K562 (cell line): ENCODE data around the gene DNAH8. TPM values are rescaled to one million over a fixed set of nuclear protein-coding genes. Genes with fewer than 3 reads are reported as not detected.

ENCODE experiments used
- ARNT ChIP-seq, 2 experiments: fragments of 450-650 bp; IDR thresholded peaks; 2 replicates each; pipeline ENCODE4 v1.6.1; 2016; ENCODE audit warnings: mild to moderate bottlenecking in 1 of 2
- ATF7 ChIP-seq: fragments of 450-650 bp; IDR thresholded peaks from 2 replicates; pipeline ENCODE4 v1.7.1; 2014; ENCODE audit warnings: mild to moderate bottlenecking, moderate library complexity
- BCOR ChIP-seq: fragments of 450-650 bp; IDR thresholded peaks from 2 replicates; pipeline ENCODE4 v1.6.1; 2016
- CBX5 ChIP-seq: IDR thresholded peaks from 2 replicates; pipeline ENCODE4 v1.6.1; 2014; ENCODE audit warnings: low read depth, borderline replicate concordance
- HLTF ChIP-seq: fragments of 450-650 bp; IDR thresholded peaks from 2 replicates; pipeline ENCODE4 v1.6.1; 2016
- NCOR1 ChIP-seq: fragments of 450-650 bp; IDR thresholded peaks from 2 replicates; pipeline ENCODE4 v1.6.1; 2016; ENCODE audit warnings: mild to moderate bottlenecking, moderate library complexity
- RB1 ChIP-seq: fragments of 450-650 bp; IDR thresholded peaks from 2 replicates; pipeline ENCODE4 v1.6.1; 2017; ENCODE audit warnings: low read depth, mild to moderate bottlenecking
- SMAD2 ChIP-seq: fragments of 150-350 bp; IDR thresholded peaks from 2 replicates; pipeline ENCODE4 v1.6.1; 2014; ENCODE audit warnings: low read depth, mild to moderate bottlenecking, low read length
- SREBF2 ChIP-seq: sonication (generic); formaldehyde crosslinking; IDR thresholded peaks from 2 replicates; pipeline ENCODE4 v1.4.0; 2020; ENCODE audit warnings: mild to moderate bottlenecking, missing genetic modification reagents
- TCF3 ChIP-seq: sonication (generic); formaldehyde crosslinking; IDR thresholded peaks from 2 replicates; pipeline ENCODE4 v1.4.0; 2020; ENCODE audit warnings: mild to moderate bottlenecking, missing genetic modification reagents
- ZNF133 ChIP-seq: fragments of 250-450 bp; sonication (Bioruptor Pico); IDR thresholded peaks from 2 replicates; pipeline ENCODE4 v1.4.0; 2020; ENCODE audit warnings: mild to moderate bottlenecking
- ZNF316 ChIP-seq: fragments of 450-650 bp; IDR thresholded peaks from 2 replicates; pipeline ENCODE4 v1.6.1; 2016
- ZNF347 ChIP-seq: fragments of 450-650 bp; formaldehyde crosslinking; IDR thresholded peaks from 2 replicates; pipeline ENCODE4 v1.4.0; 2020; ENCODE audit warnings: low read depth, mild to moderate bottlenecking, moderate library complexity
- ZNF644 ChIP-seq: fragments of 200-800 bp; sonication (Bioruptor generic); IDR thresholded peaks from 2 replicates; pipeline ENCODE4 v1.6.1; 2016; ENCODE audit warnings: low read depth, missing genetic modification characterization, missing compliant biosample characterization
- ZNF668 ChIP-seq: fragments of 250-450 bp; sonication (Bioruptor Pico); IDR thresholded peaks from 2 replicates; pipeline ENCODE4 v1.8.0; 2022; ENCODE audit warnings: mild to moderate bottlenecking, inconsistent platforms
- ZNF717 ChIP-seq: fragments of 250-450 bp; sonication (Bioruptor Pico); IDR thresholded peaks from 2 replicates; pipeline ENCODE4 v1.5.0; 2021
- polyA plus RNA-seq, 8 experiments: library from polyadenylated mRNA; depleted of rRNA in 4 of 8; stranded (reverse) in 5 of 8; unstranded in 3 of 8; fragments of >200 nt; fragmentation: Nextera tagmentation in 2 of 8; fragmentation: Illumina TruSeq in 1 of 8; extraction: Ambion mirVana in 2 of 8; extraction: Trizol in 1 of 8; gene quantifications; 2 replicates each; pipeline versions ENCODE4 v1.2.1 to v1.2.3, GENCODE V29; 2011 to 2014; ENCODE audit warnings: inconsistent platforms in 1 of 8, missing spikeins in 1 of 8
- total RNA-seq, 7 experiments: library from RNA; depleted of rRNA in 6 of 7; stranded (reverse); fragments of >200 nt in 6 of 7; fragmentation: Illumina TruSeq in 2 of 7; extraction: Trizol in 2 of 7; gene quantifications; 2 replicates each; pipeline versions ENCODE4 v1.2.1 to v1.2.3, GENCODE V29; 2011 to 2021; ENCODE audit warnings: low replicate concordance in 1 of 7
- TF ChIP-seq, protein P1 (sequence below): fragments of 450-650 bp; IDR thresholded peaks from 2 replicates; pipeline ENCODE4 v1.6.1; 2017; ENCODE audit warnings: antibody characterized with exemption
- TF ChIP-seq, protein P2 (sequence below): sonication (generic); formaldehyde crosslinking; IDR thresholded peaks from 2 replicates; pipeline ENCODE4 v1.8.1; 2023; ENCODE audit warnings: mild to moderate bottlenecking, missing genetic modification reagents
- TF ChIP-seq, protein P3 (sequence below): fragments of 200-800 bp; sonication (Bioruptor generic); IDR thresholded peaks from 2 replicates; pipeline ENCODE4 v1.6.1; 2017; ENCODE audit warnings: missing genetic modification characterization, missing compliant biosample characterization
- TF ChIP-seq, protein P4 (sequence below): sonication (generic); formaldehyde crosslinking; IDR thresholded peaks from 2 replicates; pipeline ENCODE4 v1.8.0; 2022; ENCODE audit warnings: mild to moderate bottlenecking, missing genetic modification reagents
- TF ChIP-seq, protein P5 (sequence below): fragments of 250-450 bp; sonication (Bioruptor Pico); IDR thresholded peaks from 2 replicates; pipeline ENCODE4 v1.5.0; 2021
- TF ChIP-seq, protein P6 (sequence below): fragments of 150-350 bp; conservative IDR thresholded peaks from 2 replicates; pipeline ENCODE4 v1.6.1; 2014; ENCODE audit warnings: low read length

The DNAH8 gene
- total and polyA plus RNA-seq, 9 of the 15 experiments (the other 6 are each of a cell fraction or from before 2014, with no cell fraction given), result 1.2 to 4.2 (median 2.9) TPM

DNA sequence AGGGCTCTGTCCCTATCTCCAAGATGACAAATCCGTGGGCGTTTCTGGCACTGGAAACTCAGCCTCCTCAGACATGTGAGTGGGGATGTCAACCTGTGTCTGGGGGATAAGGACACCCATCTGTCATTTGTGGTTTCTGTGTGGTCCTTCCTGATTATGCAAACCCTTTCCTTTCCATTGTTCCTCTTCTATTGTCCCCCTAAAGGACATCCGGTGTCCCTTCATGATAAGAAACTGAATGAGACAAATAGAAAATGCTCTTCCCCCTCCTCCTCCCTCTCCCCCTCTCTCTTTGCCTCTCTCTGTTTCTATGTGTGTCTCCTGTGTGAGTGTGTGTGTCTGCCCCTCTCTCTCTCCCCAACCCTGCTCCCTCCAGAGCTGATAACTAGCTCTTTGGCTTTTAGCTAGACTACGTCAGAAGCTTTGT lies 322.0 kb downstream of the DNAH8 start (continued):
- TF ChIP-seq, protein P1, sequence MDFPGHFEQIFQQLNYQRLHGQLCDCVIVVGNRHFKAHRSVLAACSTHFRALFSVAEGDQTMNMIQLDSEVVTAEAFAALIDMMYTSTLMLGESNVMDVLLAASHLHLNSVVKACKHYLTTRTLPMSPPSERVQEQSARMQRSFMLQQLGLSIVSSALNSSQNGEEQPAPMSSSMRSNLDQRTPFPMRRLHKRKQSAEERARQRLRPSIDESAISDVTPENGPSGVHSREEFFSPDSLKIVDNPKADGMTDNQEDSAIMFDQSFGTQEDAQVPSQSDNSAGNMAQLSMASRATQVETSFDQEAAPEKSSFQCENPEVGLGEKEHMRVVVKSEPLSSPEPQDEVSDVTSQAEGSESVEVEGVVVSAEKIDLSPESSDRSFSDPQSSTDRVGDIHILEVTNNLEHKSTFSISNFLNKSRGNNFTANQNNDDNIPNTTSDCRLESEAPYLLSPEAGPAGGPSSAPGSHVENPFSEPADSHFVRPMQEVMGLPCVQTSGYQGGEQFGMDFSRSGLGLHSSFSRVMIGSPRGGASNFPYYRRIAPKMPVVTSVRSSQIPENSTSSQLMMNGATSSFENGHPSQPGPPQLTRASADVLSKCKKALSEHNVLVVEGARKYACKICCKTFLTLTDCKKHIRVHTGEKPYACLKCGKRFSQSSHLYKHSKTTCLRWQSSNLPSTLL, result no peak
- TF ChIP-seq RB1 (no peak), ARNT (IDR thresholded peaks at IDR 0.05) (0 out of 4 replicates have a peak, but pooled peaks of 1 of the 2 experiments have one; percentile 53), TCF3 (CRISPR knock-in tag) (peak; percentile 96), SMAD2 (no peak), SREBF2 (no peak), BCOR (peak; percentile 43; the same call in 1 of the 2 replicates), ATF7 (no peak), ZNF668 (CRISPR knock-in tag) (no peak), ZNF347 (no peak), NCOR1 (peak; percentile 93), ZNF644 (tag) (no peak), HLTF (no peak), CBX5 (no peak), ZNF717 (no peak), ZNF316 (no peak), ZNF133 (CRISPR knock-in tag) (no peak)
- TF ChIP-seq, protein P2, sequence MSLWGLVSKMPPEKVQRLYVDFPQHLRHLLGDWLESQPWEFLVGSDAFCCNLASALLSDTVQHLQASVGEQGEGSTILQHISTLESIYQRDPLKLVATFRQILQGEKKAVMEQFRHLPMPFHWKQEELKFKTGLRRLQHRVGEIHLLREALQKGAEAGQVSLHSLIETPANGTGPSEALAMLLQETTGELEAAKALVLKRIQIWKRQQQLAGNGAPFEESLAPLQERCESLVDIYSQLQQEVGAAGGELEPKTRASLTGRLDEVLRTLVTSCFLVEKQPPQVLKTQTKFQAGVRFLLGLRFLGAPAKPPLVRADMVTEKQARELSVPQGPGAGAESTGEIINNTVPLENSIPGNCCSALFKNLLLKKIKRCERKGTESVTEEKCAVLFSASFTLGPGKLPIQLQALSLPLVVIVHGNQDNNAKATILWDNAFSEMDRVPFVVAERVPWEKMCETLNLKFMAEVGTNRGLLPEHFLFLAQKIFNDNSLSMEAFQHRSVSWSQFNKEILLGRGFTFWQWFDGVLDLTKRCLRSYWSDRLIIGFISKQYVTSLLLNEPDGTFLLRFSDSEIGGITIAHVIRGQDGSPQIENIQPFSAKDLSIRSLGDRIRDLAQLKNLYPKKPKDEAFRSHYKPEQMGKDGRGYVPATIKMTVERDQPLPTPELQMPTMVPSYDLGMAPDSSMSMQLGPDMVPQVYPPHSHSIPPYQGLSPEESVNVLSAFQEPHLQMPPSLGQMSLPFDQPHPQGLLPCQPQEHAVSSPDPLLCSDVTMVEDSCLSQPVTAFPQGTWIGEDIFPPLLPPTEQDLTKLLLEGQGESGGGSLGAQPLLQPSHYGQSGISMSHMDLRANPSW, result no peak
- TF ChIP-seq, protein P3, sequence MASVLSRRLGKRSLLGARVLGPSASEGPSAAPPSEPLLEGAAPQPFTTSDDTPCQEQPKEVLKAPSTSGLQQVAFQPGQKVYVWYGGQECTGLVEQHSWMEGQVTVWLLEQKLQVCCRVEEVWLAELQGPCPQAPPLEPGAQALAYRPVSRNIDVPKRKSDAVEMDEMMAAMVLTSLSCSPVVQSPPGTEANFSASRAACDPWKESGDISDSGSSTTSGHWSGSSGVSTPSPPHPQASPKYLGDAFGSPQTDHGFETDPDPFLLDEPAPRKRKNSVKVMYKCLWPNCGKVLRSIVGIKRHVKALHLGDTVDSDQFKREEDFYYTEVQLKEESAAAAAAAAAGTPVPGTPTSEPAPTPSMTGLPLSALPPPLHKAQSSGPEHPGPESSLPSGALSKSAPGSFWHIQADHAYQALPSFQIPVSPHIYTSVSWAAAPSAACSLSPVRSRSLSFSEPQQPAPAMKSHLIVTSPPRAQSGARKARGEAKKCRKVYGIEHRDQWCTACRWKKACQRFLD (CRISPR knock-in tag), result peak; percentile 59; the same call in 1 of the 2 replicates
- TF ChIP-seq, protein P4, sequence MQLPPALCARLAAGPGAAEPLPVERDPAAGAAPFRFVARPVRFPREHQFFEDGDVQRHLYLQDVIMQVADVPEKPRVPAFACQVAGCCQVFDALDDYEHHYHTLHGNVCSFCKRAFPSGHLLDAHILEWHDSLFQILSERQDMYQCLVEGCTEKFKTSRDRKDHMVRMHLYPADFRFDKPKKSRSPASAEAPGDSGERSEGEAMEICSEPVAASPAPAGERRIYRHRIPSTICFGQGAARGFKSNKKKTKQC (CRISPR knock-in tag), result no peak
- TF ChIP-seq, protein P5, sequence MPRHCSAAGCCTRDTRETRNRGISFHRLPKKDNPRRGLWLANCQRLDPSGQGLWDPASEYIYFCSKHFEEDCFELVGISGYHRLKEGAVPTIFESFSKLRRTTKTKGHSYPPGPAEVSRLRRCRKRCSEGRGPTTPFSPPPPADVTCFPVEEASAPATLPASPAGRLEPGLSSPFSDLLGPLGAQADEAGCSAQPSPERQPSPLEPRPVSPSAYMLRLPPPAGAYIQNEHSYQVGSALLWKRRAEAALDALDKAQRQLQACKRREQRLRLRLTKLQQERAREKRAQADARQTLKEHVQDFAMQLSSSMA (CRISPR knock-in tag), result no peak
- TF ChIP-seq, protein P6, sequence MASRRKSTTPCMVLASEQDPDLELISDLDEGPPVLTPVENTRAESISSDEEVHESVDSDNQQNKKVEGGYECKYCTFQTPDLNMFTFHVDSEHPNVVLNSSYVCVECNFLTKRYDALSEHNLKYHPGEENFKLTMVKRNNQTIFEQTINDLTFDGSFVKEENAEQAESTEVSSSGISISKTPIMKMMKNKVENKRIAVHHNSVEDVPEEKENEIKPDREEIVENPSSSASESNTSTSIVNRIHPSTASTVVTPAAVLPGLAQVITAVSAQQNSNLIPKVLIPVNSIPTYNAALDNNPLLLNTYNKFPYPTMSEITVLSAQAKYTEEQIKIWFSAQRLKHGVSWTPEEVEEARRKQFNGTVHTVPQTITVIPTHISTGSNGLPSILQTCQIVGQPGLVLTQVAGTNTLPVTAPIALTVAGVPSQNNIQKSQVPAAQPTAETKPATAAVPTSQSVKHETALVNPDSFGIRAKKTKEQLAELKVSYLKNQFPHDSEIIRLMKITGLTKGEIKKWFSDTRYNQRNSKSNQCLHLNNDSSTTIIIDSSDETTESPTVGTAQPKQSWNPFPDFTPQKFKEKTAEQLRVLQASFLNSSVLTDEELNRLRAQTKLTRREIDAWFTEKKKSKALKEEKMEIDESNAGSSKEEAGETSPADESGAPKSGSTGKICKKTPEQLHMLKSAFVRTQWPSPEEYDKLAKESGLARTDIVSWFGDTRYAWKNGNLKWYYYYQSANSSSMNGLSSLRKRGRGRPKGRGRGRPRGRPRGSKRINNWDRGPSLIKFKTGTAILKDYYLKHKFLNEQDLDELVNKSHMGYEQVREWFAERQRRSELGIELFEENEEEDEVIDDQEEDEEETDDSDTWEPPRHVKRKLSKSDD, result no peak
